Stimulated activated CD4-positive, alpha-beta T cell treated with anti-CD3 and anti-CD28 coated beads, Interleukin-1b, Interleukin-23, amount 100 ng/mL, for 24 hours (primary cell): ENCODE results near the gene CAPS.
"Not testable (repeated sequence)": the region's sequence is repeated elsewhere in the genome, so short reads cannot be mapped to it uniquely, and the experiment has no call there.

Experiments used
- DNase-seq, 4 experiments: peaks; one replicate each; pipeline ENCODE4 v3.0.0-alpha.2; 2020; ENCODE audit warnings: low read depth in 4 of 4, low spot score in 1 of 4

The CAPS gene

DNA sequence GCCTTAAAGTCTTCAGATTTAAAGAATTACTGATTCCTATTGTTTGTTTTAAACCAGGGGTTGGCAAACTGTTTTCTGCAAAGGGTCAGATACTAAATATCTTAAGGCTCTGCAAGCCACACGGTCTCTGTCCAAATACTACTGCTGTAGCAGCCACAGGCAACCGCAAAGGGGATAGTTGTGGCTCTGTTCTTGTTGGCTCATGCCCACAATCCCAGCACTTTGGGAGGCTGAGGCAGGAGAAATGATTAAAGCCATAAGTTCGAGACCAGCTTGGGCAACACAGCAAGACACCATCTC is 41.5 kb downstream of the CAPS start:
- no peak for DNase-seq

DNA sequence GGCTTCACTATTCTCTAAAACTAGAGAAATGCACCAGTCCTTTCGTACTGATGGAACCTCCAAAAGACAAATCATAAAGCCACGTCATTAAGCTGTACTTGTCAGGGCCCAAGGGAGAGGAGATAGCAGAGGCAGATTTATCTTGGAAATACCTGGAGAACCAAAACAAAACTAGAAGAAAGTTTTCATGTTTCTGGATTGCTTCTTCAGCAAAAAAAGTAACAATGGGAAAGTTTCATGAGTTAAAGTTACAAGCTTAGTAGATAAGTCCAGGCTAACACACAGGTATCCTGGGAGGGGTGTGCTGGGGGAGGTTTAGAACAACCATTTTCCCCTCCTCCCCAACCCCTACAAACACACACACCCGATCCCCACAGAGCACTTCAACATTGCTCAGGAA is 42.3 kb downstream of the CAPS start:
- no peak for DNase-seq

DNA sequence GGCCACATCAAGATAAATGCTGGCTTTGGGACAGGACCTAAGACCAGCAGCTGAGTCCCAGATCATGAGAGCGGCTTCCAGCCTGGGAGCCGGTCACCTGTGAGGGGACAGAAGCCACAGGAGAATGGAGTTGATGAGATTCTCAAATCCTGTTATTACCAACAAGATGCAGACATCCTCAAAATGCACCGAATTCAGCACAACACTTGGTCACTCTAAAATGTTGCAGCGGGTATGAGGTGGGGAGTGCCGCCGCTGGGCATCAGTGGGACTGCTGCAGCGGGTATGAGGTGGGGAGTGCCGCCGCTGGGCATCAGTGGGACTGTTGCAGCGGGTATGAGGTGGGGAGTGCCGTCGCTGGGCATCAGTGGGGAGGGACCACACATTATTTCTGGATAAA is 42.7 kb downstream of the CAPS start:
- no peak for DNase-seq

DNA sequence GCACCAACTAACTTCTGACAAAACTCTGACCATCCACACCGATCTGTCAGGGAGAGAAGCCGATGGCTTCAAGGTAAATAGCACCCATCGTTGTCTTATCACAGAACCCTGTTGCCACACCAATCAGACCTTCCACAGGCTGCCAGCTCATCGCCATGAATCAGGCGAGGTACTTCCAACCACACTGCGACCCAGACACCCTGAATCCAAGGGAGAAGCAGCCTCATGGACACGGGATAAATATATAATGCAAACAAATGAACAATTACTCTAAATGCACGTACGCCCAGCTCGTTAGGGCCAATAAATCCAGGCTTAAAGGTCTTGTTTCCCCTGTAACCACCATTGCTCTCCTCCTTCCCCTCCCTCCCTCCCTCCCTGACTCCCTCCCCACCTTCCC is 43.1 kb downstream of the CAPS start:
- DNase-seq = no peak

DNA sequence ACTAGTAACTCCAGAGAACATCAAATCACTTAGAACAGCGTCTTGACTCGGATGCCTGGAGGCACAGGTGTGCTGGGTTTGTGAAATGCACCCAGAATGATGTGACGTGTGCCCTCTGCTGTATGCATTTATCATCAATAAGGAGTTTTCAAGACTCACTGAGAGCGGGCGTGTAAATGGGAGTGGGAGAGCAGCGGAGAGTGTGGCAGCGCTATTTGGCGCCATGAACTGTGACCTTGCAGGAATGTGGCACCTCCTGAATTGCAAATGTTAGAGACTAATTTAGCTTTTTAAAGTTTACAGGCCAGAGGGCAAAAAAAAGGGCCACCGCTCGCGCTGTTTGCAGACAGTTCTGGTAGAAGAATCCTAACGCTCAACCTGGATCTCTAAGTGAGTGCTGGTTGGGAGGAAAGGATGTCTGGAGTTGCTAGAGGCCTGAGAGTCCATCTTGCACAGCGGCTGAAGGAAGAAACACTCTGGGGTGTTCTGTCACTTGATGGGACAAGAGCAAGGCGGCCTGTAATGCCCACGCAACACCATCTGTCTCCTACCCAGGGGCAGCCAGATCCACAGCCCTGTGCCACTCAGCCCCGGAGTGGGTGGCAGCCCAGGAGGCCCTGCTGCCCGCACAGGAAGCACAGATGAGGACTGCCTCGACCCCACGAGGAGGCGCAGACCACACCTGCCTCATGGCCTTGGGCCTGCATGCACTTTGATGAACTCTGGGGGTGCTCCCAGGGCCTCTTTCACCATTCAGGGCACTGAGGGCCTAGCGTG is 44.2 kb downstream of the CAPS start:
- DNase-seq = no peak

DNA sequence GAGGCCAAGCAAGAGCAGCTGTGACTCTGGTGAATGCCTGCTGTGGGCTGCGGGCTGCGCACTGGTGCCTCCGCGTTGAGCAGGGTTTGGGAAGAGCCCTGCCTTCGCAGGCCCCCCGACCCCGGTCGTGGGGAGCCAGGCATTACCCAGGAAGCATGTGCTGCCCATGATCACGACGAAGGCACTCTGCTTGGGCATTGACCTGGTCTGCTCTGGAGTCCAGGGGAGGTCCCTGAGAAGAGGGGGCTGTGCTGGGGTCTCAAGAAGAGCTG is 44.7 kb downstream of the CAPS start:
- no peak for DNase-seq

DNA sequence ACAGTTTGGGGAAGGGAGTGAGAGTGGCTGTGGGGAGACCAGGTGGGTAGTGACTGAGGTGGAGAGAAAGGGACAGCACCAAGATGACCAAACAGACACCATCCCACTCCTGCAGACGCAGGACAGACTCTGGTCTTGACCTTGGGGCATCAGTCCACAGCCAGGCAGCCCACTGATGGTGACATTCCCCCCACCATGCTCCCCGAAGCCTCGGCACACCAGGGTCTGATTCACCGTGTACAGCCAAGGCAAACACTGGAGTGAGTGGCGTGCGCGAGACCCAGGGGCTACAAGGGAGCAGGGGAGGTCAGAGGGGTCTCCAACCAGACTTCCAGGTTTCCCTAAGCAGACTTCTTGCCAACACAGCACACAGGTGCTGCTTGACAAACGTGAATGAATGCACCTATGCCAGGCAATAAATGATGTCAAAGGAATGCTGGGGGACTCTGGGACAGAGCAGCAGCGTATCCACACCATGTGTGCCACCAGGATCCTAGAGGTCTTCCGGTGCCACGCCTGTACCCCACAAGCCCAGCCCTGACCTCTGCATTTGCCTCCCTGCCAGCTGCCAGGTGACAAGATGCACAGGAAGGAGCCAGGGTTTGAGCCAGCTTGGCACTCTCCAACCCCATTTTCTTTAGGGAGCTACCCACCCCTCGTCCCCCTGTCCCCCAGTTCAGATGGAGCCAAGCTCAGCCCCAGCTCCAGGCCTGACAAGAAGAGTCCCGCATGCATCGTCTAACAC is 45.4 kb downstream of the CAPS start:
- DNase-seq = no peak

DNA sequence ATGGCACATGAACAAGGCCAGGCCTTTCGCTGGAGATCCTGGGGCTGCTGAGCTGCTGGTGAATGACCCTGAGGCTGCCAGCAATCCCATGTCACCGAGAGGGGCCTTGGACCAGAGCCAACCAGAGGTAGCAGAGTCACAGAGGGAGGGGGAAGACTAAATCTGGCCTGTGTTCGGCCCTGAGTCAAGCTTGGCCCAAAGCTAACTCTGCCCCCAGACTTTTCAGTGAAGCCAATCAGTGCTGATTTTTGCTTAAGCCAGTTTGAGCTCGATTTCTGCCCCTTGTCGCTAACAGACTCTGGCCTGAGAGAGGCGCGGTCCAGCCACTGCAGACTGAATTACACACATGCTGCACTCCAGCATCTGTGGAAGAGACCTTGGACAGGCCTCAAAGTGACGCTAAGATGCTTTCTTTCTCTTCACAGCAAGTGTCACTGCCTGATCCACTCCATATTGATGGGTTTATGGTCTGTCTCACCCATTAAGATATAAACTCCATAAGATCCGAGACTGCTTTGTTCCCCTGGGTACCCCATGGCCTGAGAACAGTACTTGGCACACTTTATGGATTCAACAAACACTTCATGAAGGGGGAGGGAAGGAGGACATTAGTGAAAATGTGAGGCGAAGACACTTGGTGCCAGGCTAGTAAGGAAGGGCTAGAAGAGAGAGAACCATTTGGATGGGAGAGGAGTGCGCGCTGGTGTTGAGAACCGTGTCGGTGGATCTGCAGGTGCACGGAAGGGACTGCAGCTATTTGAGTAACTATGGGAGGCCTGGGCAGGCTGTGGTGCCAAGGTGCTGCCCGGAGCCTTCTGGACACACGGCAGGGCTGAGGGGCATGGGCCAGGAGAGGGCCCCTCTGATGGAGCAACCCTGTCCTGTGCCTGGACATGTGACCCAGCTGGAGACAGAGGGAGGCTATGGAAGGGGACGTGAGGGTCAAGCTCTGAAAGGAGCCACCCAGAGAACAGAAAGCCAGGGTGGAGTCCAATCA is 46.2 kb downstream of the CAPS start:
- DNase-seq = no peak

DNA sequence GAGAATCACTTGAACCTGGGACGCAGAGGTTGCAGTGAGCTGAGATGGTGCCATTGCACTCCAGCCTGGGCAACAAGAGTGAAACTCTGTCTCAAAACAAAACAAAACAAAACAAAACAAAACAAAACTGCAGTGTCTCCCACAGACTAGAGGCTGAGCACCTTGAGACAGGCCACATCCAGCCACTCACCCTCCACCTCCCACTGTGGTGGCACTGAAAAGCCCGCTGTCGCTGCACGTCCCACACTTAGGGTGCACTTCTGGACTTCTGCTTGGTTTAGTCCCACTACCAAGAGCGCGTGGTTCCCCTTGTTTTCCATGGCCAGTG is 47.6 kb downstream of the CAPS start:
- DNase-seq = not testable (repeated sequence)

DNA sequence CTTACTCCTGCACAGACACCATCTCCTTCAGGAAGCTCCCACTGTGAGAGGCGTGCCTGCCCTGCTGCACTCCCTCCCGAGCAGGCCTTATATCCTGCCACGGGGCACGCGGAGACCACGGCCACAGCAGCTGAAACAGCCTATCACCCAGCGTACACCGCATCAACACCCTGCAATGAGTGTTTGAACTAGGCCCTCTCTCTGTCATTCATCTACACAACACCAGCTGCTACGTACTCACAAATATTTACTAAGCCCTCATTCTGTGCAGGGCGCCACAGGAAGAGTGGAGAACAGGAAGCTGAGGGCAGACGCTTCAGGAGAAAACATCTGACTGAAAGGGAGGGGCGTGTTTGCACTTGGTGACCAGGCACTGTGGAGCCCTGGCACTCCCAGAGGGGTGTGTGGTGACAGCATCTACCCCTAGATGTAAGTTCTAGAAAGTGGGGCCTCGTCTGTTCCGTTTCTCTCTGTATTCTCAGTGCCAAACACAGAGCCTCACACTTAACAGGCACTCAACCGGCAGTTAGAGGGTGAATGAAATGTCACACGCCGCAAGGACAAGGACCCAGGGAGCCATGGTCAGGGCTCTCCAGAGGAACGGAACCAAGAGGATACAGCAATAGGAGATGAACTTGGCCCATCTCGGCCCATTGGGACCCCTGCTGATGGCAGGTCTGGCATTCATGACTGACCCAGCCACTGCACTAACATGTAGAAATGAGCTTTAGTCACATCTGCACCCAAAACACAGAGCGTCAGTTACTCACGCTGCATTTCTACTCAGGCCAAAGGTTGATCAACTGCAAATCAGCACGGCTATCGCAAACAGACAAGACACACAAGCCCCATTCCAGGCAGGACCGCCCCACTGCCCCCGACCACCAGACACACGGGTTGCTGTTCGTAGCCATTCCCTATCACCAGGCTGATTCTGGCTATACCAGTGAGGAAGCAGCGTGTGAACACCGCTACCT is 48.2 kb downstream of the CAPS start:
- peak in 1 of 4 experiments; percentile 31 for DNase-seq

DNA sequence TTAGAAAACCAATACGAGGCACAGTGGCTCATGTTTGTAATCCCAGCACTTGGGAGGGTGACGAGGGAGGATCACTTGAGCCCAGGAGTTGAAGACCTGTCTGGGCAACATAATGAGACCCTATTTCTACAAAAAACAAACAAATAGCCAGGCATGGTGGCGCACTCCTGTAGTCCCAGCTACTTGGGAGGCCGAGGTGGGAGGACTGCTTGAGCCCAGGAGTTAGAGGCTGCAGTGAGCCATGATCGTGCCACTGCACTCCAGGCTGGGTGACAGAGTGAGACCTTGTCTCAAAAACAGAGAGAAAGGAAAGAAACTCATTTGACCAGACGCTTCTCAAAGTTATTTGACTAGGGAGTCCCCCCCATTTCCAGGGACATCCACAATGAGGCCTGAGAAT is 49.2 kb downstream of the CAPS start:
- not testable (repeated sequence) for DNase-seq

DNA sequence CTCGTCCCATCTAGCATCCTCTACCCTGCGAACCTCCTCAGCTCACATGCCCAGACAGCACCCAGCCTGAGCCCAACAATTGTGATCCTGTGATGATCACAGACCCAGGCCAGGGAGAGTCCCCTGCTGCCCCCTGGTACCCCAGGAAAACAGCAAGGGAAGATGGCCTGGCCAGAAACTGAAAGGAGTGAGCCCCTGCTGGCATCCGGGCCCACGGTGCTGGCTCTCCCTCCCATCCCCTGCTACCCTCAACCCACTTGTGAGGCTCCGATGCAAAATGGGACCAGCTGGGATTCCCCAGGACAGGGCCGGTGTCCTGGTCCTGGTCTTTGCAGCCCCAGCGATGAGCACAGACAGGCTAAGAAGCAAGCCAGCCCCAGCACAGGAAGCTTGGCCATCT is 49.8 kb downstream of the CAPS start:
- no peak for DNase-seq

DNA sequence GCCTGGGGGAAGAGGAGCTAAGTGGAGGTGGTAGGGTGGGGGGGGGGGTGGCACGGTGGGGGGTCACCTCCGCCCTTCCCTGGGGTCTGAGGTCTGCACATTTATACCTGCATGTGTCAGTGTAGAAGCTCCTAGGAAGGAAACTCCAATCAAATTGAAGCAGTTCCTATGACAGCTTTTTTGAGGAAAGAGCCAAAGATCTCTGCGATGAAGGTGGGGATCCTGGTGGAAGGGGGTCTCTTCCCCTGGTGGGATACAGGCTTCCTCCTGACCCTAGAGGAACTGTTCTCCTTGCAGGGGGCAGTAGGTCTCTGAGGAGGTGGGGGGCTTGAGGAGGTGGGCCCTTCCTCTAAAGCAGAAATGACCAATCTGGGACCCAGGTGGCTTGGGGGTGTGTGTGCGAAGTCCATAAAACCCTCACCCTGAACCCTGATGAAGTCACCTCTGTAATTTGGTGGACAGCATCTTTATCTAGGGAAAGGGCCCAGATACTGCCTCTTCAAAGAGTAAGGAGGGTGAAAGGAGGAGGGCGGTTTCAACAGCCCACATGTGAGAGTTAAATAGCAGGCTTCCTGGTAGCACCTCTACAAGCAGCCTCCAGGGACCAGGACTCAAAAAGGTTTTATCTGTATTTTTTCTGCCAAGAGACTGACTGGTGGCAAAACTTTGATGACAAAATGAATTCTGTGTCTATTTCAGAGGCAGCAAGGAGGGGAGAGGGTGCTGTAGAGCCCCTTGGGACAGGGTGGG is 50.9 kb downstream of the CAPS start:
- DNase-seq = no peak
